ENCODE data around the gene ZNF487.
"Not testable (repeated sequence)": the region's sequence is repeated elsewhere in the genome, so short reads cannot be mapped to it uniquely, and the experiment has no call there.

The ZNF487 gene

GRCh38 chr10:43436291-43437140 lies at the start of gene ZNF487:
ZNF487 (plus strand) TSS chr10:43437111; CDS start chr10:43475814, 38,703 bp downstream.
- in situ Hi-C loops (cut with MboI; ENCODE audit: low sequenced_read_pairs): no loop called here

- in situ Hi-C loops (cut with MboI; ENCODE audit: low sequenced_read_pairs): no loop called here
Measured at GRCh38 chr10:43387678-43388032, 49.3 kb upstream of the ZNF487 start.

- in situ Hi-C loops (cut with MboI; ENCODE audit: low sequenced_read_pairs): no loop called here
Measured at GRCh38 chr10:43389867-43390266, 47.0 kb upstream of the ZNF487 start.

GRCh38 chr10:43390333-43390732 lies 46.6 kb upstream of the ZNF487 start:
- in situ Hi-C loops (cut with MboI; ENCODE audit: low sequenced_read_pairs): no loop called here

GRCh38 chr10:43390759-43391158 lies 46.2 kb upstream of the ZNF487 start:
- in situ Hi-C loops (cut with MboI; ENCODE audit: low sequenced_read_pairs): no loop called here

- in situ Hi-C loops (cut with MboI; ENCODE audit: low sequenced_read_pairs): no loop called here
Measured at GRCh38 chr10:43391496-43391895, 45.4 kb upstream of the ZNF487 start.

GRCh38 chr10:43392748-43393147 lies 44.2 kb upstream of the ZNF487 start:
- in situ Hi-C loops (cut with MboI; ENCODE audit: low sequenced_read_pairs): no loop called here

GRCh38 chr10:43393186-43393585 lies 43.7 kb upstream of the ZNF487 start:
- in situ Hi-C loops (cut with MboI; ENCODE audit: low sequenced_read_pairs): not testable (repeated sequence)

GRCh38 chr10:43393606-43394360 lies 43.1 kb upstream of the ZNF487 start:
- in situ Hi-C loops (cut with MboI; ENCODE audit: low sequenced_read_pairs): no loop called here

GRCh38 chr10:43394868-43395267 lies 42.0 kb upstream of the ZNF487 start:
- in situ Hi-C loops (cut with MboI; ENCODE audit: low sequenced_read_pairs): no loop called here

- in situ Hi-C loops (cut with MboI; ENCODE audit: low sequenced_read_pairs): no loop called here
Measured at GRCh38 chr10:43395571-43396060, 41.3 kb upstream of the ZNF487 start.

GRCh38 chr10:43396061-43396927 lies 40.6 kb upstream of the ZNF487 start:
- in situ Hi-C loops (cut with MboI; ENCODE audit: low sequenced_read_pairs): no loop called here

- in situ Hi-C loops (cut with MboI; ENCODE audit: low sequenced_read_pairs): no loop called here
Measured at GRCh38 chr10:43396928-43397624, 39.8 kb upstream of the ZNF487 start.

- in situ Hi-C loops (cut with MboI; ENCODE audit: low sequenced_read_pairs): no loop called here
Measured at GRCh38 chr10:43398939-43399319, 38.0 kb upstream of the ZNF487 start.

- in situ Hi-C loops (cut with MboI; ENCODE audit: low sequenced_read_pairs): loop anchor here (25.0 kb wide), 1 partner anchor 1563 kb away; the partner anchor contains the start of gene RASSF4
Measured at GRCh38 chr10:43399320-43400310, 37.3 kb upstream of the ZNF487 start.

- in situ Hi-C loops (cut with MboI; ENCODE audit: low sequenced_read_pairs): loop anchor here (25.0 kb wide), 1 partner anchor 1561 kb away; the partner anchor contains the start of gene RASSF4
Measured at GRCh38 chr10:43401627-43402026, 35.3 kb upstream of the ZNF487 start.

- in situ Hi-C loops (cut with MboI; ENCODE audit: low sequenced_read_pairs): loop anchor here (25.0 kb wide), 1 partner anchor 1560 kb away; the partner anchor contains the start of gene RASSF4
Measured at GRCh38 chr10:43402176-43402575, 34.7 kb upstream of the ZNF487 start.

- in situ Hi-C loops (cut with MboI; ENCODE audit: low sequenced_read_pairs): loop anchor here (25.0 kb wide), 1 partner anchor 1559 kb away; the partner anchor contains the start of gene RASSF4
Measured at GRCh38 chr10:43402880-43403452, 33.9 kb upstream of the ZNF487 start.

Measured in HL-60/S4 treated with retinoic acid at 250 ng/mL for 4 days and 3 days (cell line).